ENCODE data around the gene NANOS1. TPM values are rescaled to one million over a fixed set of nuclear protein-coding genes. Genes with fewer than 3 reads are reported as not detected.
"Not testable (repeated sequence)": the region's sequence is repeated elsewhere in the genome, so short reads cannot be mapped to it uniquely, and the experiment has no call there.

Gene NANOS1
- polyA plus RNA-seq, 1 donor = 6.0 TPM

DNA sequence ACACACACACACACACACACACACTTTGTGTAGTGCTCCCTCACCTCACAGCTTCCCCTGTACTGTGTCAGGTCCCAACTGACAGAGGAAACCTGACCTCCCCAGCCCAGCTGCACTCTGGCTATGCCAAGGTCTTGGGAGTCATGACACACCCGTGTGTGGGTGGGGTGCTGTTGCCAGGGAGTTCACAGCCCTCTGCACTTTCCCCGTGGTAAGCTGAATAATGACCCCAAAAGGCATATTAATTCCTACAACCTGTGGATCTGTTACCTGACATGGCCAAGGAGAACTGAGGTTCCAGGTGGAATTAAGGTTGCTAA is 8.9 kb upstream of the NANOS1 start:
- DNase-seq = no peak

DNA sequence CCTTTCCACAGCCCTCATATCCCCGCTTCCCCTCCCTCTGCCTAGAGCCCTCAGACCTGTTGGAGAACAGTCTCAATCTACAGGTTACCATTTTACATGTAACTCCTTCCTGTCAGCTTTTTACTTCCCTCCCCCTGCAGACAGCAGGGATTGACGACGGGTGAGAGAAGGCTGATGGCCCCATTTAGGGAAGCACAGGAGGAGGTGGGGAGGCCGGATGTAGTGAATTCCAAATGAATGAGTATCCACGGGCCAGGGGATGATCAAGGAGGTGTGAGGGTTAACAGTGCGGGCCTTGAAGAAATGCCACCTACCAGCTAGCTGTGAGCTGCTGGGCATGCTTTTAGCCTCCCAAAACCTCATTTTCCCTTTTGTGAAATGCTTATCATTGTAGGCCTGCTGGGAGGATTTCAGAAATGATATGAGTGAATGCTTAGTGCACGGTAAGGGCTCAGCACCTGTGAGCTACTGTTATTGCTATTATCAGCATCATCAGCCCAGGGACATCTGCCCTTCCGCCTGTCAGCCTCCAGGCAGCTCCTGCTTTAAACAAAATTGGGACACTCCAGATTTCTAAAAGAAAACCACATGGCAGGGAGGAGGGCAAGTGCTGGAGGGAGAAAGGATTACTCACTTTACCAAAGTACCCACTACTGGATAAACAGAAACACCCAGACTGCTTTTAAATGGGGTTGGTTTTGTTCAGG is 6.5 kb upstream of the NANOS1 start:
- no peak for DNase-seq

DNA sequence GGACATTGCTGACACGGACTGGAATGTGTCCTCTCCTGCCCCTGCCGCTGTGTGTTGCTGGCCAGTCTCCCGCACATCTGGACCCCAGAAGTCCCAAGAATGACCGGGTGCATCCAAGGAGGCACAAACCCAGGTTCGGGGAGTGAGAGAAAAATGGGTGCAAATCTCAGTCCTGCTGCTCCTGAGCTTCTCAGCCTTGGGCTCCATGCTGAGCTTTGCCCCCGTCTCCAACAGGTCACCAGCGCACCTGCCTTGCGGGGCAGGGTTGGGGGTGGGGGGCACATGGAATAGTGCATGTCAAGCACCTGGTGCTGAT is 6.0 kb upstream of the NANOS1 start:
- DNase-seq = no peak

DNA sequence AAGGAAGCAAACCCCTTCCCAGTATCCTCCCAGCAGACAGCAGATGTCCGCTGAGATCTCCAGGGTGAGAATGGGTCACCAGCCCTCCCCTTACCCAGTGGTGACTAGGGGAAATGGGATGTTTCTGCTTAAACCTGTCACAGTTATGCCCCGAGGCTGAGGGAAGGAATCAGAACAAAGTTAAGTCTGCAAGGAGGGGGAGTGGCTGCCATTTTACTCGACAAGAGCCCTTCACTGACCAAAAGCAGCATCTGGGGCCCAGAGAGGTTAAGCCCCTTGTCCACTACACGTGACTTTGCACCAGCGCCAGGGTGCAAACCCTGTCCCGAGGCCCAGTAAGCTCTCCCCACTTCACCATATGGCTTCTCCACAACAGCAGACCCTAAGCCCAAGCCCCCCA is 4.6 kb upstream of the NANOS1 start:
- DNase-seq = no peak

DNA sequence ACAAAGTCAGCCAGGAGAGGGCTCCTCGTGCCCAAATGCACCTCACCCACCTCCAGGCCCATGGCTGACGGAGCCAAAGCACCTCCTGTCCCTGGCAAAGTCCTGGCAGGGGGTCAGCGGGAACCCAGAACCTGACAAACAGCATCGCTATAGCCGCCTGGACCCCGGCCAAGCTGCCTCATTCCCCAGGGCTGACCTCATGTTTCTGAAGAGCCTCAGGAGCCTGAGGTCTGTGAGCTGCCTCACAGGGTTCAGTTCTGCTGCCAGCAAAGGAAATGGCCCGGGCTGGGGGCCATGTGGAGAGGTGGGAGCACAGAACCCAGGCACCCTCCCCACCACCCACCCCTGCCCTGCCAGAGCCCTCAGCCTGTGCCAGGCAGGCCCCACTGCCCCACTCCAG is 4.2 kb upstream of the NANOS1 start:
- no peak for DNase-seq

DNA sequence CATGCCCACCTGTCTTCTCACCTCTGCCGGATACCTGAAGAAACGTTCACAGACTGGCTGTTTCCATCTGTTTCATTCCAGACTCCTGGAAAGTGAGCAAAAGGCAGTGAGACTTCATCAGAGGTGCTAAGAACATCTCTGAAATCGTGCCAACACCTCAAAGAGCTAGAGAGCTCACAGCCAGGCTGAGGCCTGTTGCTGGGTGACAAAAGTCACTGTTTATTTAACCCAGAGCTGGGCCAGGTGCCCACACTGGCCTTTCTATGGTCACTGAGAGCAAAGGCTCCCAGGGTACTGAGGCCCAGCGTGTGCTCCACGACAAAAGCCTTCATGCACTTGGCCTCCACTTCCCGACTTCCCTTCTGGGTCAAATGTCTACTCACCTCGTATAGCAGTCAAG is 3.7 kb upstream of the NANOS1 start:
- no peak for DNase-seq

DNA sequence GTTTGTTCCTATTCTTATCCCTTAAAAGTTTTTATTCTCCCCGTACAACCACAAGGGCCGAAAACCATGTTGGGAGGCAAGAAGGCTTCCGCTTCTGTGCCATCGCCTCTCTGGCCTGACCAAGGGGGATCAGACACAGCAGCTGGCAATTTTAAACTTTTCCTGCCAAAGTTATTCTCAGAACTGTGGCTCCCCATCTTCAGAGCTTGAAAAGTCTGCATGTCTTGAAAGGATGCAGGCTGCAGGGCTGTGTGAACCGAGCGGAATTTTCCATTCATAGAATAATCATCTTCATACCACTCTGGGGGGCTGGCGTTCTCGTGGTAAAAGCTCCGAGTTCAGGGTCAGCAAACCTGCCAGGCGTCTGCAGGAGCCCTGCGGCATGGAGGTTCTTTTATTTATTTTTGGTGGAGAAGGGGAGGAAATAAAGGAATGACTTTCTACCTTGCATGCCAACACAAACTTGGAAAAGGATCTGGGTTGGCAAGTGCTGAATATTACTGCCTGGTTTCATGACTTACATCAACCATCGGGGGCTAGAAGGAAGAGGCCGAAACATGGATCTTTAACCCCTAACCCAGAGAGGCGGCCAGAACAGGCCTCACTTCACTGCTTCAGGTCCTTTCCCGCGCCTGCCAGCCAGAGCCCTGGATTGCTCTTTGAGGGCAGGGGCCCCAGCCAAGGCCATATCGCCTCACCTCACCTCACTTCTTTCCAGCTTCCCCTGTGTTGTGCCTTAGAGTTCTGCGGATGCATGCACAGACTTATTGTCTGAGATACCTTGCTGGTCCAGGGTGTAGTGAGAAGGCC is 3.0 kb upstream of the NANOS1 start:
- DNase-seq = no peak

DNA sequence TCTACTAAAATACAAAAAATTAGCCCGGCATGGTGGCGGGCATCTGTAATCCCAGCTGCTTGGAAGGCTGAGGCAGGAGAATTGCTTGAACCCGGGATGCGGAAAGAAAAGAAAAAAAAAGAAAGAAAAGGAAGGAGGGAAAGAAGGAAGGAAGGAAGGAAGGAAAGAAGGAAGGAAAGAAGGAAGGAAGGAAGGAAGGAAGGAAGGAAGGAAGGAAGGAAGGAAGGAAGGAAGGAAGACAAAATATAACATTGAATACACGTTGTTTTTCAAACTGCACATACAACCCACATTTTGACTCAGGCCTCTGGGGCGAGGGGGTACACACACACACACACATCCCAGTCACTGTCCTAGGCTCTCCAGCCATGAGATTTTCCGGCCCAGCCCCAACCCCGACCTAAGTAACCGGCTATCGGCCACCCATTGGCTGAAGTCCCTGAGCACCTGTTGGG is 1.0 kb upstream of the NANOS1 start:
- not testable (repeated sequence) for DNase-seq

DNA sequence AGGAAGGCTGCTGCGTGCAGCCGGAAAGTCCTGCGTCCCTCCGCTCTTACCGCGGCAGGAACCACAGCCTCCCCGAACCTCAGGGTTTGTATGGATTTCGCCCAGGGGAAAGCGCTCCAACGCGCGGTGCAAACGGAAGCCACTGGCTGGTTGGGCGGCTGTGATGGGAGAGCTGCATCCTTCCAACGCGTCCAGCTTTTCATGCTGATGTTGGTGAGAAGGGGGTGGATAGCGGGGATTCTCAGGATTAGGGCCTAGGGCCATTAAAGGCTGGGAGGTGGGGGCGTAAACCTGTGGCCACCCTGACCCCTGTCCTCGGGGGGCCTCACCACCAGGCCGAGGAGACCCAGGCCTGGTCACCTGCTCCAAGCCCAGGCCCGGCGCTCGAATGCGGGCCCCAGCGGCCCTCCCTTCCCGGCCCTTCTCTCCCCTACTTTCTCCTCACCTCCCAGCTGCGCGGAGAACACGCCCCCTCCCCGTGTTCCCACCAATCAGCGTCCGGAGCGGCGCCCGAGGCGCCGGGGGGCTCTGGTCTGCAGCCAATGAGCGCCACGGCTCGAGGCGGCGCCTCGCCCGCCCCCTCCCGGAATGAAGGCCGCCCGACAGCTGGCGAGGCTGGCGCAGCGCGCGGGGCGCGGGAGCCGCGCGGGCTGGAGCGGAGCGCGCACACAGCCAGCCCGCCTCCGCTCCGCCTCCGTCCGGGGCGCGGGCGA is 458 bp upstream of the NANOS1 start:
- peak; percentile 91 for DNase-seq

DNA sequence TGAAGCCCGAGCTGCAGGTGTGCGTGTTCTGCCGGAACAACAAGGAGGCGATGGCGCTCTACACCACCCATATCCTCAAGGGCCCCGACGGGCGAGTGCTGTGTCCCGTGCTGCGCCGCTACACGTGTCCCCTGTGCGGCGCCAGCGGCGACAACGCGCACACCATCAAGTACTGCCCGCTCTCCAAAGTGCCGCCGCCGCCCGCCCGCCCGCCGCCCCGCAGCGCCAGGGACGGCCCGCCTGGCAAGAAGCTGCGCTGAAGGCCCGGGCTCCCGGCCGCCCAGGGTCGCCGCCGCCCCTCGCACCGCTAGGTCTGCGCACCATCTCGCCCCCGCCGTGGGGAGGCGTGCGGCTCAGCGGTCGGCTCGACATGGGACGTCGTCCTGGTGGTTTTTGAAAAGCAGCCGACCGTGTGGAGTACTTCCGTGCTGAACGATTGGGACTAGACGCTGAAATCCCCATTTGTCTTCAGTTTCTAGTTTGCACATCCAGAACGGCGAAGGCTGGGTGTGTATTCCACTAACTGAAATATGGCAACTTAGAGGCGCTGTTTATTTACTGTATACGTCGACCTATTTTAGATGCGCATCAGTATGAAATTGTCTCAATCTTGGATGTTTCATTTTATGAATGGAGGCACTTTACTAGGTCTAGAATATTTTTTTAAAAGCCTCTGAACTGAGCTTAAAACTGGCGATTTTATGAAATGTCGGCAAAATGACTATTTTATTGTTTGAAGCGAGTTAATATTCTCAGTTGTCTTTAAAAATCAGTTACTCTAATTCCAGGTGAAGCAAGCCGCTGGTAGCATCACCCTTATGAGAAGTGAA is 1.1 kb downstream of the NANOS1 start:
- DNase-seq = peak; percentile 45

DNA sequence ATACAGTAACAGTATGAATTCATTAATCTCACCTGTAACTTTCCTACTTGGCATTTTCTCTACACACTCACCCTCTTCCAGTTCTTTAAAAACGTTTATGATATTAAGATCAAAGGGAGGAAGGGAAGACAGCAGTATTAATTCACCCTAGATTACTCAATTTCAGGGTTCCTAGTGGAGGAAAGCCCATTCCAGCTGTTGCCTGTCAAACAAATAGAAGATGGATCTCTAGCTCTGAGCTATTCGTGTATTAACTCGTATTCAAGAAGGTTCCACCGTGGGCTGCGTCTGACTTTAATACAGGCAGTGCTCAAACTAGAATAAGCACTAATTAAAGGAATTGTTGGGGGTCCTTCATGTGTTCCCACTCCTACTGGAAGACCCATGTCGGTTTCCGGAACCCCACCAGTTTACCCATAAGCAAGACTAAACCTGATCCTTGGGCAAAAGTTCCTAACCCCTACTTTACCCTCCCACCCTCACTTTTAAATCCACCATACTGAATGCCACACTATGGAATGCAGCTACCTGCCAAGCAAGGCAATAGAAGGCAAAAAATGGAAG is 2.1 kb downstream of the NANOS1 start:
- no peak for DNase-seq

DNA sequence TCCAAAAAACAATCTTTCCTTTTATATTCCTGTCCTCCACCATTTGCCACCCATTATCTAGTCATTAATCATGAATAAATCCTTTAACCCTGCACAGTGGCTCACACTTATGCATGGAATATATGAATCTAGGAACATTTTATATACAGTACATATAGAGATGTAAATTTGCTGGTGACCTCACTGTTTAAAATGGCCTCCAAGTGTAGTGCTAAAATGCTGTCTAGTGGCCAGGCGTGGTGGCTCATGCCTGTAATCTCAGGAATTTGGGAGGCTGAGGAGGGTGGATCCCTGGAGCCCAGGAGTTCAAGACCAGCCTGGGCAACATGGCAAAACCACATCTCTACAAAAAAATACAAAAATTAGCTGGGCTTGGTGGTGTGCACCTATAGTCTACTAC is 9.6 kb downstream of the NANOS1 start:
- DNase-seq = no peak

DNA sequence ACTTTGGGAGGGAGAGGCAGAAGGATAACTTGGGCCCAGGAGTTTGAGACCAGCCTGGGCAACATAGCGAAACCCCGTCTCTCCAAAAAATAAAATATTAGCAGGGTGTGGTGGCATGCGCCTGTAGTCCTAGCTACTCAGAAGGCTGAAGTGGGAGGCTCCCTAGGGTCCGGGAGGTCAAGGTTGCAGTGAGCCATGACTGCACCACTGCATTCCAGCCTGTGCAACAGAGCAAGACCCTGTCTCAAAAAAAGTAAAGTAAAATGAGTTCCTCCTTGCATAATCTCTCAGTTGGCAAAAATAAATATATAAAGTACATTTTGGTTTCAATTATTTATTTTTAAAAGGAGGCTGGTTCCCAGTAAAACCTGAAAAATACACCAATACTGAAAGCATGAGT is 11.8 kb downstream of the NANOS1 start:
- no peak for DNase-seq

DNA sequence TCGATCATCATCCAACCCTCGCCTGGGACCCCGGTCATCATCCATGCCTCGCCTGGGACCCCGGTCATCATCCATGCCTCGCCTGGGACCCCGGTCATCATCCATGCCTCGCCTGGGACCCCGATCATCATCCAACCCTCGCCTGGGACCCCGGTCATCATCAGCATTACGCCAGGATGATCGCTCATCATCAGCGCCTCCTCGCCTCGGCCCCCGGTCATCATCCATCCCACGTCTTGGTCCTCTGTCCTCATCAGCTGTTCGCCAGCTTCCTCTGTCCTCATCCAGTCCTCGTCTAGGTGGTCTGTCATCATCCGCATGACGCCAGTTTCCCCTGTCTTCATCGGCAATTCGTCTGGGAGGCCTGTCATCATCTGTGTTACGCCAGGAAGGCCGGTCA is 12.7 kb downstream of the NANOS1 start:
- no peak for DNase-seq

DNA sequence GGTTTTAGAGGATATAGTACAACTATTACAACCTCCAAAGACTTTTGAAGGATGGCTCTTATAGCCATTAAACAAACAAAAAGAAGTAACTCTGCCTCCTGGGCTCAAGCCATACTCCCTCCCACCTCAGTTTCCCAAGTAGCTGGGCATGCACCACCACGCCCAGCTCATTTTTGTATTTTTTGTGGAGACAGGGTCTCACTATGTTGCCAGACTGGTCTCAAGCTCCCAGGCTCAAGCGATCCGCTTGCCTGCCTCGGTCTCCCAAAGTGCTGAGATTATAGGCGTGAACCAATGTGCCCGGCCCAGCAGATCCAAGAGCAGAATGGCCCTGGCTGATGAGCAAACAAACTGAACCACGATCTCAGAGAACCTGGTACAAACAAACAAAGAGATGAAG is 16.0 kb downstream of the NANOS1 start:
- no peak for DNase-seq

DNA sequence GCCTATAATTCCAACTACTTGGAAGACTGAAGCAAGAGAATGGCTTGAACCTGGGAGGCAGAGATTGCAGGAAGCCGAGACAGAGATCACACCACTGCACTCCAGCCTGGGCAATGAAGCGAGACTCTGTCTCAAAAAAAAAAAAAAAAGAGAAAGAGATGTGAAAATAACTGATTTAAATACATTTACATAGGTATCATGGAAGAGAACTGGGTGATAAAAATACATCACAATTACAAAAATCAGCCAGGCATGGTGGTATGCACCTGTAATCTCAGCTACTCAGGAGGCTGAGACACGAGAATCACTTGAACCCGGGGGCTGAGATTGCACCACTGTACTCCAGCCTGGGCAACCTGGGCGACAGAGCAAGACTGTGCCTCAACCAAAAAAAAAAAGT is 19.8 kb downstream of the NANOS1 start:
- no peak for DNase-seq

DNA sequence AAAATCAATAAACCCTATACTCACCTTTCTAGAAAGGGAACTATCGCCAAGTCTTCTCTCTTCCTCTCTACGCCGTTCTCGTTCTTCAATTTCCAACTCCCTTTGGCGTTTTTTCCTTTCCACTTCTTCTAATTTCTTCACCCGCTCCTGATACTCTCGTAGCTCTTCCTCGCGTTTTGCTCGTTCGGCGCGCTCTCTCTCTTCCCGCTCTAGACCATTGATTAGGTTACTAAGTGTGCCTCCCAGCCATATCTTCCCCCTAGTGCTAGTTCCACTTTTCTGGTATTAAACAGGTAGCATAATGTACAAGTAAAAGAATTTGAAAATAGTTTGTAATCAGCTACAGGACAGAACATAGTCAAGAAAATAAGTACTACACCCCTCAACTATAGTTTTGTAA is 20.3 kb downstream of the NANOS1 start:
- DNase-seq = no peak

DNA sequence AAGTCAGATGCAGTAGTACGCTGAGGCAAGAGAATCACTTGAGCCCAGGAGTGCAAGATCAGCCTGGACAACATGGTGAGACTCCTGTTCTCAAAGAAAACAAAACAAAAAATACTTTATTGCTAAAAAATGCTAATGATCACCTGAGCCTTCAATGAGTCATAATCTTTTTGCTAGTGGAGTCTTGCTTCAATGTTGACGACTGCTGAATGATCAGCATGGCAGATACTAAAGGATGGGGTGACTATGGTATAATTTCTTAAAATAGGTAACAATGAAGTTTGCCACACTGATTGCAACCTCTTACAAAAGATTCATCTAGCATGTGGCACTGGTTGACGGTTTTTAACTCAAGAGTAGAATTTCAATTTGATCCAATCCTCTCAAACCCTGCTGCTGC is 22.3 kb downstream of the NANOS1 start:
- no peak for DNase-seq

DNA sequence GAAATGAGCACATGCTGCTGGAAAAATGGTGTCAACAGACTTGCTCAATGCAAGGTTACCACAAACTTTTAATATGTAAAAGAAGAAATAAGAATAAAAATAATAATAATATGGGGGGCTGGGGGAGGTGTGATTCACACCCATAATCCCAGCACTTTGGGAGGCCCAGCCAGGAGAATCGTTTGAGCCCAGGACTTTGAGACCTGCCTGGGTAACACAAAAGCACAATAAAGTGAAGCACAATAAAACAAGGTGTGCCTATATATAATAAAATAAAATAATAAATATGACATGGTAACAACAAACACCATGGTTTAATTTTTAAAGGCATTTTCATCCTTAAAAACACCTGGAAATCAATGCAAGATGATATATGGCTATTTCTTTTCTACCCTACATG is 26.0 kb downstream of the NANOS1 start:
- DNase-seq = no peak

DNA sequence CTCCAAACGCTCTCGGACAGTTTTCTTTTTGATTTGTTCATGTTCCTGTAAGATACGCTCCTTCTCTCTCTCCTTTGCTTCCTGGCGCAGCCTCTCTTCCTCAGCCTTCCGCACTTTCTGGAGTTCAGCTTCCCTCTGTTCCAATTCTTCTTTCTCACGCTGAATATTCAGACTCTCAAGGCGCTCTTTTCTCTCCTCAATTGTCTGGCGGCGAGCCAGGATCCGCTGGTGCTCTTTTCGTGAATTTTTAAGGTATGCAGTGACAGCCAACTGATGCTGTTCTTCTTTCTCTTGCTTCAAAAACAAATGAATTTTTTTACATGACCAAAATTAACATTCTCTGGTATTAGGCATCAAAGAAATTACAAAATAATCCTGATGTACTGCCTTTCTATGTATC is 28.5 kb downstream of the NANOS1 start:
- no peak for DNase-seq

DNA sequence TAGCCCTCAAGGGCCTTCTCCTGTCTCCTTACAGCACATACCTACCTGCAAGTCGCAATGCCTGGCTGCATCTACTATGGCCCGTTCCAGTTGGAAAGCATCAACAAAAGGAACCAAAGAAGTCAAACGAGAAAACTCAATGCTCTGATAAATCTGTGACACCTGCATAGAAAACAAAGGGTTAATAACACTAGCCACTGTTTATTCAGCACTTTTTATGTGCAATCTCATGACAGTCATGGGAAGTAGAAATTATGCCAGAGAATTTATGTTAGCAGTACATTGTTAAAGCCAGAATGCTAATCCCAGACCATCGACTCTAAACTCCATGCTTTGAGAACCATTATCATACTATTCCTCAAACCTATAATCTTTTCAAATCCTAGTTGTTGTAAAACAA is 30.0 kb downstream of the NANOS1 start:
- no peak for DNase-seq

DNA sequence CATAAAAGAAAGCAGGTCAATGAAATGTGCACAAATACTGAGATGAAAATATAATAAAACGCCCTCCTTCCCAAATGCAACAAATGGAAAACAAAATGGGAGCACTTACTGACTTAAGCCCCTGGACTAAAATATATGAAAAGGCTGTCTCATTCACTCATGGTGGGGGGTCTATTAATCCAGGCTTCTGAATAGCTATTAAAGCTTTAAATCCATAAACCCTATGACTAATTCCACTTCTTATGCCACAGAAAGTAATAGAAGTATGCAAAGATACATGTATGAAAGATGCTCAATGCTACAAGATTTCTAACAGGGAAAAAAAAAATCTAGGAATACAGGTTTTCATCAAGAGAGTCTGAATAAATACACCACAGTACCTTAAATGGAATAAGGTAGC is 30.6 kb downstream of the NANOS1 start:
- no peak for DNase-seq

DNA sequence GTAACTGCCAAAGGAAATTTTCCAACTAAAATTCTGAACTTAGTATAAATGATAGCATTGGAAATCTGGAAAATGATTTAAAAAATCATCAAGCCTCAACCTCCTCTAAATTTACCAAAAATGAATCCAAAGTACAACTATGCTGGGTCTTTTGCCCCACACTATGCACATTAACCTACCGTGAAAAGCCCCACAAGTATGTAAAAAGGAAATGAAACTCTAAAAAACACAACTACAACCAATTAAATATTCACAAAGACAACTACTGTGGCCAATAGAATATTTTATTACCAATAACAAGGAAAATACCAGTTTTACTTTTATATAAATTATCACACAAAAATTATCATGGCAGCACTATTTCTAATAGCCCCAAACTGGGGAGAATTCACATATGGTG is 31.8 kb downstream of the NANOS1 start:
- no peak for DNase-seq

All from hindlimb muscle (tissue), 1 donor.